ENCODE results near the gene ZNF653.
"Not testable (repeated sequence)": the region's sequence is repeated elsewhere in the genome, so short reads cannot be mapped to it uniquely, and the experiment has no call there.

Gene ZNF653

GRCh38 chr19:11480715-11481533, 24.7 kb downstream of the ZNF653 start, which contains the start of gene ELAVL3:
TSS of gene ELAVL3 (minus strand) at chr19:11481046. CDS start at chr19:11480608, 438 bp downstream.
- peak within 1 kb of the TSS; percentile 42 for H3K4me3 ChIP-seq (ENCODE audit: low read length)
- DNase-seq (ENCODE audit: low read depth) = no peak
- TF ChIP-seq CTCF (conservative IDR thresholded peaks at IDR 0.05; ENCODE audit: low read depth, low read length) = no peak

GRCh38 chr19:11479898-11480714, 25.5 kb downstream of the ZNF653 start:
- H3K4me3 ChIP-seq (ENCODE audit: low read length) = no peak overlapping the region
- DNase-seq (ENCODE audit: low read depth) = no peak
- TF ChIP-seq CTCF (conservative IDR thresholded peaks at IDR 0.05; ENCODE audit: low read depth, low read length) = no peak

- no peak overlapping the region for H3K4me3 ChIP-seq (ENCODE audit: low read length)
Observed at GRCh38 chr19:11479090-11479897, 26.3 kb downstream of the ZNF653 start.

GRCh38 chr19:11478167-11479089, 27.2 kb downstream of the ZNF653 start:
- TF ChIP-seq CTCF (conservative IDR thresholded peaks at IDR 0.05; ENCODE audit: low read depth, low read length) = no peak
- H3K4me3 ChIP-seq (ENCODE audit: low read length) = no peak overlapping the region

More at GRCh38 chr19:11479090-11479897, 26.3 kb downstream of the ZNF653 start:
- TF ChIP-seq CTCF (conservative IDR thresholded peaks at IDR 0.05; ENCODE audit: low read depth, low read length) = no peak
- DNase-seq (ENCODE audit: low read depth) = no peak

GRCh38 chr19:11475861-11476260, 29.8 kb downstream of the ZNF653 start:
- H3K4me3 ChIP-seq (ENCODE audit: low read length) = no peak overlapping the region
- TF ChIP-seq CTCF (conservative IDR thresholded peaks at IDR 0.05; ENCODE audit: low read depth, low read length) = no peak

More at GRCh38 chr19:11478167-11479089, 27.2 kb downstream of the ZNF653 start:
- no peak for DNase-seq (ENCODE audit: low read depth)

GRCh38 chr19:11475343-11475742, 30.3 kb downstream of the ZNF653 start:
- H3K4me3 ChIP-seq (ENCODE audit: low read length); DNase-seq (ENCODE audit: low read depth): not testable (repeated sequence)

More at GRCh38 chr19:11475861-11476260, 29.8 kb downstream of the ZNF653 start:
- no peak for DNase-seq (ENCODE audit: low read depth)
